ENCODE results near the gene TCF7L2.

The TCF7L2 gene

DNA sequence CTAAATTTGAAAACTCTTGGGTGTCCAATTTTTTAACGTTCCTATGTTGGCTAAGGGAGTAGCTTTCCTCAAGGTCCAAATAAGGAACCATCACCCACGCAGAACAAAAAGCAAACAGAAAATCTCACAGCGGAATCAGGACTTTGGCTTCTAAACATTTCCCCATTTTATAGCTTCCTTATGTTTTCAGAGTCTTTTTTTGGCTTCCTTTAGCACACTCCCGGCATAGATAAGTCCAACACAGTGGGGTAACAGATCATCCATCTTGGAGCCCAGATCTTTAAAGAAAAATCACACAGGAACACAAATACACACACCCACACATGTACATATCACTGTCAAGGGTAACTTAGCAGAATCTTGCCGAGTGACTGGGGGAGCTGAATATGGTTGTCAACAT, 4.2 kb upstream of the TCF7L2 start:
- no peaks in the 10 kb centered on the region for H3K36me3 ChIP-seq (ENCODE audit: control insufficient read depth in 1 of 2, insufficient read depth in 2 of 2, low read length in 2 of 2)
- H3K27me3 ChIP-seq (ENCODE audit: control insufficient read depth in 1 of 2, insufficient read depth in 2 of 2, low read length in 2 of 2) = no peaks in the 10 kb centered on the region
- no peak overlapping the region for H3K27ac ChIP-seq (ENCODE audit: low read depth, low read length)
- H3K9ac ChIP-seq (ENCODE audit: low read depth in 1 of 2, low read length in 2 of 2) = no peak overlapping the region
- H3K4me3 ChIP-seq (ENCODE audit: low read depth in 1 of 2, low read length in 2 of 2) = no peak overlapping the region
- H3K4me1 ChIP-seq (ENCODE audit: control insufficient read depth in 1 of 2, insufficient read depth in 2 of 2, low read length in 2 of 2) = peaks cover 17 to 38% of the 10 kb centered on the region in 2 donors
- no peaks in the 10 kb centered on the region for H3K9me3 ChIP-seq (ENCODE audit: control insufficient read depth in 1 of 2, low read length in 2 of 2)

DNA sequence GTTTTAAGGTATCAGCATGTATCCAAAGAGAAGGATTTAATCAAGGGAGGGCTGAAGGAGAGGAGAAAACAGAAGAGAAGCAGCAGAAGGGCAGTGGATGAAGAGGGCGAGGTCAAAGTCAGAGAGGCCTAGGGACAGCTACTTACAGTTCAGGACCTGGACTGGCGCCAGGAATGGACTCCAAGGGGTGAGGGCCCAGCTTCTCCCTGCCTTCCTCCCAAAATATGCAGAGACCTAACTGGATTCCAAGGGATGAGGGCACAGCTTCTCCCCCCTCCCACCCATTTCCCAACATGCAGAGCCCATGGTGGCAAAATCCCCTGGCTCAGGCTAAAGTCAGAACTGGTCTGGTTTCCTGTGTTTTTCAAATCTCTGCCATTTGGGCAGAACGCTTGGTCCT, 3.4 kb upstream of the TCF7L2 start:
- Histone ChIP-seq H3K4me3 (ENCODE audit: low read depth in 1 of 2, low read length in 2 of 2) (no peak overlapping the region), H3K4me1 (ENCODE audit: control insufficient read depth in 1 of 2, insufficient read depth in 2 of 2, low read length in 2 of 2) (peaks cover 17 to 38% of the 10 kb centered on the region in 2 donors), H3K27ac (ENCODE audit: low read depth, low read length) (no peak overlapping the region), H3K9me3 (ENCODE audit: control insufficient read depth in 1 of 2, low read length in 2 of 2) (no peaks in the 10 kb centered on the region), H3K9ac (ENCODE audit: low read depth in 1 of 2, low read length in 2 of 2) (no peak overlapping the region), H3K36me3 (ENCODE audit: control insufficient read depth in 1 of 2, insufficient read depth in 2 of 2, low read length in 2 of 2) (no peaks in the 10 kb centered on the region), H3K27me3 (ENCODE audit: control insufficient read depth in 1 of 2, insufficient read depth in 2 of 2, low read length in 2 of 2) (no peaks in the 10 kb centered on the region)

DNA sequence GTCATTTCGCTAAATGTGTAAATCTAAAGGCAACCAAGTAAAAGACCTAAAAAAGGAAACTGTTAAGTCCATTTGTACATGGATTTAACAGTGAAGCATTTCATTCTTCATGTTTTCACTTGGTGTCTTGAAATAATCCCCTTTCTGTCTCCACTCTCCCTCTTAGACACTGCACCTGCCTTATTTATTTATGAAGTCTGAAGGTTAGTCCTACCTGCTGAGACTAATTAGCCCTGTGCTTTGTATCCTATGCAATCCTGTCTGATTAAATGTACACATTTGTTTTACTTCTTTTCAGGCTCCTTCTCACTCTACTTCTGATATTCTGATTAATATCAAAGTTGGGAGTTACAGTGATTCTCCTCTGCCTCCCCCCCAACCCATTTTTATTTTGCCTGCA, 1.9 kb upstream of the TCF7L2 start:
- H3K9me3 ChIP-seq (ENCODE audit: control insufficient read depth in 1 of 2, low read length in 2 of 2) = no peaks in the 10 kb centered on the region
- peak overlapping the region; percentile 68 to 77 for H3K9ac ChIP-seq (ENCODE audit: low read depth in 1 of 2, low read length in 2 of 2)

DNA sequence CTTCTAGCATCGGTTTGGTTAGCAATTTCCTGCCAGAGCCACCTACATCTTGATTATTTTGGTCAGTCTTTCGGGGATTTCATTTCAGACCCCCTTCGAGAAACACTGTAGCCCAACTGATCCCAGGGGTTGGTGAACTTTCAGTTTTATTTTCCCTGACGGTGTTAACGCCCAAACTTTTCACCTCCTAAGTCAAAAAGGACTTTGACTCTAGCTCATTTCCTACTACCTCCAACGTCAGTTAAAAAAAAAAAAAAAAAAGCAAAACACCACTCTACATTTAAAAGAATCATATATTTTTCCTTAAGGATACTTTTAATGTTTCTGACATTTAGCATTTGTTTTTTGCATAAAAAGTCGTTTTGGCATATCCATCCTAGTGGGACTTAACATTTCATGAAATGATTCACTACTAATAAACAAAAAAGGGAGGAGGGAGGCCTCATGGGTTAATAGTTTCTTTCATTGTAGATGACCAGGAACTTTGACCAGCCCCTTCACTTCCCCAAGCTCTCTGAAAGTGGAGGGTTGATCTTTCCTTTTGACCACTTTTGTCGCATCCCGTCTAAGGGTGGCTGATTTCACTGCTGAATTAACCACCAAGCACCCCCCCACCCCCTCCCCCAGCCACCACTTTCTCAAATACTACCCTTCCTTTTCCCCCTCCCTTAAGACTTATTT, 764 bp upstream of the TCF7L2 start:
- Histone ChIP-seq H3K27ac (ENCODE audit: low read depth, low read length) (peak overlapping the region; percentile 87), H3K4me1 (ENCODE audit: control insufficient read depth in 1 of 2, insufficient read depth in 2 of 2, low read length in 2 of 2) (peaks cover 26 to 38% of the 10 kb centered on the region in 2 donors), H3K36me3 (ENCODE audit: control insufficient read depth in 1 of 2, insufficient read depth in 2 of 2, low read length in 2 of 2) (no peaks in the 10 kb centered on the region), H3K27me3 (ENCODE audit: control insufficient read depth in 1 of 2, insufficient read depth in 2 of 2, low read length in 2 of 2) (no peaks in the 10 kb centered on the region), H3K9ac (ENCODE audit: low read depth in 1 of 2, low read length in 2 of 2) (peak overlapping the region; percentile 68 to 77), H3K9me3 (ENCODE audit: control insufficient read depth in 1 of 2, low read length in 2 of 2) (no peaks in the 10 kb centered on the region), H3K4me3 (ENCODE audit: low read depth in 1 of 2, low read length in 2 of 2) (peak overlapping the region; percentile 53 to 68)

More for the DNA sequence above, 1.9 kb upstream of the TCF7L2 start:
- H3K4me1 ChIP-seq (ENCODE audit: control insufficient read depth in 1 of 2, insufficient read depth in 2 of 2, low read length in 2 of 2) = peaks cover 17 to 38% of the 10 kb centered on the region in 2 donors
- peak overlapping the region; percentile 74 for H3K27ac ChIP-seq (ENCODE audit: low read depth, low read length)
- peak overlapping the region; percentile 53 to 68 for H3K4me3 ChIP-seq (ENCODE audit: low read depth in 1 of 2, low read length in 2 of 2)
- no peaks in the 10 kb centered on the region for H3K27me3 ChIP-seq (ENCODE audit: control insufficient read depth in 1 of 2, insufficient read depth in 2 of 2, low read length in 2 of 2)
- H3K36me3 ChIP-seq (ENCODE audit: control insufficient read depth in 1 of 2, insufficient read depth in 2 of 2, low read length in 2 of 2) = no peaks in the 10 kb centered on the region

DNA sequence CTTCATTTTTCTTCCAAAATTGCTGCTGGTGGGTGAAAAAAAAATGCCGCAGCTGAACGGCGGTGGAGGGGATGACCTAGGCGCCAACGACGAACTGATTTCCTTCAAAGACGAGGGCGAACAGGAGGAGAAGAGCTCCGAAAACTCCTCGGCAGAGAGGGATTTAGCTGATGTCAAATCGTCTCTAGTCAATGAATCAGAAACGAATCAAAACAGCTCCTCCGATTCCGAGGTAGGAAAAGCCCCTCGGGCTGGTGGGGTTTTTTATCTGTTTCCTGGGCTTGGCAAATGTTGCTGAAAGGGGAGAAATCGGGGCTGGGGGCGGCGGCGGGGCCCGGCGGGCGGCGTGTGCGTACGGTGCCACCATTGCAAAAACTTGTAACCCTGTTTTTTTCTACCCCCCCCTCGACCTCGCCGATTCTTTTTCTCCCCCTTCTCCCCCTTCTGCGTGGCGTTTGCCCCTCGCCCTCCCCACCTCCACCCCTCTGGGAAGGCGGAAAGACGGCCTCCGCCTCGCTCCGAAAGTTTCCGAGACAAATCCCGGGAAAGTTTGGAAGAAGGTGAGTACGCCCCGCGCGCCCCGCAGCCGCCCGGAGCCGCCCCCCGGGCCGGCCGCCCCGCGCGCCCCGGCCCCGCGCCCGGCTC, 789 bp downstream of the TCF7L2 start:
- Histone ChIP-seq H3K4me3 (ENCODE audit: low read depth in 1 of 2, low read length in 2 of 2) (peak overlapping the region; percentile 85 to 93), H3K36me3 (ENCODE audit: control insufficient read depth in 1 of 2, insufficient read depth in 2 of 2, low read length in 2 of 2) (no peaks in the 10 kb centered on the region), H3K4me1 (ENCODE audit: control insufficient read depth in 1 of 2, insufficient read depth in 2 of 2, low read length in 2 of 2) (peaks cover 31 to 35% of the 10 kb centered on the region in 2 donors), H3K27ac (ENCODE audit: low read depth, low read length) (peak overlapping the region; percentile 89), H3K9me3 (ENCODE audit: control insufficient read depth in 1 of 2, low read length in 2 of 2) (no peaks in the 10 kb centered on the region), H3K27me3 (ENCODE audit: control insufficient read depth in 1 of 2, insufficient read depth in 2 of 2, low read length in 2 of 2) (no peaks in the 10 kb centered on the region), H3K9ac (ENCODE audit: low read depth in 1 of 2, low read length in 2 of 2) (peak overlapping the region; percentile 55 to 82)

DNA sequence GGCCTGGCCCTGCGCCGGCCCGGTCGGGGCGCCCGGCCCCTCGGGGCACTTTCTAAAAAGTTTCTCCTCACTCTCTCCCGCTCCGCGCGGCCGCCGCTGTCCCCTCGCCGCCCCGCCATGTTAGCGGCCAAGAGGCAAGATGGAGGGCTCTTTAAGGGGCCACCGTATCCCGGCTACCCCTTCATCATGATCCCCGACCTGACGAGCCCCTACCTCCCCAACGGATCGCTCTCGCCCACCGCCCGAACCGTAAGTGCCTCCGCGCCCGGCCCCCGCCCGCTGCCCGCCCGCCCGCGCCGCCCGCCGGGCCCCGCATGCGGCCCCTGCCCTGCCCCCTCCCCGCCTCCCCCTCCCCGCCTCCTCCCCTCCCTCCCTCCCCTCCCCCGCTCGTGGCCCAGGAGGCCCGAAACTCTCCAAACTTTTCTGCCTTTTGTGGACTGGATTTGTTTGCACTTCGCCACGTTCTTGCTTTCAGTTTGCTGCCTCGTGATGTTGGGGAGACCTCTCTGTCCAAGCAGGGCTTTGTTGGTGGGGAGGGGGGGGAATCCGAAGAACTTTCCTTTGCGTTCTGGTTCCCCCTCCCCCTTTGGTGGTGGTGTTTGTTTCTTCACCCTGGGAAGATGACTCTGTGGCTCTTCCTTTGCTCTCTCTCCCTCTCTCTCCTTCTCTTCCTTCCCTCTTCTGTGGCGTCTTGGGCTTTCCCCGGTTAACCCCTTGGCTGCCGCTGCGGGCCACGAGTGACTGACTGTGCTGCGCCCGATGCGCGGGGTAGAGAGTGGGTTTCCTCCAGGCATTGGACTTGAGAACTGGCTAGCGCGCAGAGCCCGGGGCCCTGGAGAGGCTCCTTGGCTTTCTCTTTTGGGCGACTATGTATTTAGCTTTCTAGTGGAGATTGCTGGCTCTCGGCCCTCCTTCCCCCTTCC, 1.6 kb downstream of the TCF7L2 start:
- Histone ChIP-seq H3K4me1 (ENCODE audit: control insufficient read depth in 1 of 2, insufficient read depth in 2 of 2, low read length in 2 of 2) (peaks cover 31 to 34% of the 10 kb centered on the region in 2 donors), H3K4me3 (ENCODE audit: low read depth in 1 of 2, low read length in 2 of 2) (peak overlapping the region; percentile 85 to 97), H3K27me3 (ENCODE audit: control insufficient read depth in 1 of 2, insufficient read depth in 2 of 2, low read length in 2 of 2) (no peaks in the 10 kb centered on the region)

DNA sequence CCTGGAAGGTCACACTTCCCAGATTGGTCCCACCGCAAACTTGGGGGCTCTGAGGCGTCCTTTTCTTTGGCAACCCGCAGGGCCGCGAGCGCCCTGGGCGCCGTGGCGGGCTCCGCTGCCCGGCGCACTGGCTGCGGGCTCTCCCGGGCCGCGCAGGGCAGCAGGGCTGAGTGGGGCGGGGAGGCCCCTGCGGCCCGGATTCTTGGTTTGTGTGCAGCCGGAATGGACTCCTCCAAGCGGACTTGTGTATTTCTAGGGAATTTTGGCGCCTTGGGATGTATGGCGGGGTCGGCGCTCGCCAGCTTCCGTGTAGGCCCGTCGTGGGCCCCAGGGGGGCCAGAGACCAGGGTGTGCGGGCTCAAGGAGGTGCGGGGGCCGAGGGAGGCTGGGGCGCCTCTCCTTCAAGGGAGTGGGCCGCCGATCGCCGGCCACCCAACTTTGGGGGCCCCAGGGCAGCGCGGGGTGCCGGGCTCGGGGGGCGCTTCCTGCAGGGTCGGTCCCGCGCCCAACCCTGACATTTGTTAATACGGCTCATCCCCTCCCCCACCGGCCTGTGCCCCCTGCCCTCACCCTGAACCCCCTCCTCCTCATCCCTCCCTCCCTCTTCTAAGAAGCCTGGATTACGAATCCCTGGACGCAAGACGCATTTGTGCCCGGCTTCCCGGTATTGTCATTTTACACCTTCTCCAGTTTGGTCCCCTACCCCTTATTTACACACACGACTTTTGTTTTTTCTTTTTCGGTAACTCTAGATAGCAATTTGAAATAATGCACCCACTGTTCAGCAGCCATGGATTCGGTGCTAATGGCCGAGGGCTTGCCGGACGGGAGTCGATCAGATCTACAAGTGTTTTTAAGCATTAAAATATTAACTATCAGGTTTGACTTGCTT, 2.5 kb downstream of the TCF7L2 start:
- H3K9ac ChIP-seq (ENCODE audit: low read depth in 1 of 2, low read length in 2 of 2) = peak overlapping the region; percentile 95
- no peaks in the 10 kb centered on the region for H3K27me3 ChIP-seq (ENCODE audit: control insufficient read depth in 1 of 2, insufficient read depth in 2 of 2, low read length in 2 of 2)
- H3K9me3 ChIP-seq (ENCODE audit: control insufficient read depth in 1 of 2, low read length in 2 of 2) = no peaks in the 10 kb centered on the region
- peaks cover 36 to 37% of the 10 kb centered on the region in 2 donors for H3K4me1 ChIP-seq (ENCODE audit: control insufficient read depth in 1 of 2, insufficient read depth in 2 of 2, low read length in 2 of 2)
- no peaks in the 10 kb centered on the region for H3K36me3 ChIP-seq (ENCODE audit: control insufficient read depth in 1 of 2, insufficient read depth in 2 of 2, low read length in 2 of 2)
- H3K27ac ChIP-seq (ENCODE audit: low read depth, low read length) = peak overlapping the region; percentile 95
- peak overlapping the region; percentile 85 to 97 for H3K4me3 ChIP-seq (ENCODE audit: low read depth in 1 of 2, low read length in 2 of 2)

More for the DNA sequence above, 1.6 kb downstream of the TCF7L2 start:
- no peaks in the 10 kb centered on the region for H3K36me3 ChIP-seq (ENCODE audit: control insufficient read depth in 1 of 2, insufficient read depth in 2 of 2, low read length in 2 of 2)
- H3K9ac ChIP-seq (ENCODE audit: low read depth in 1 of 2, low read length in 2 of 2) = peak overlapping the region; percentile 95
- H3K9me3 ChIP-seq (ENCODE audit: control insufficient read depth in 1 of 2, low read length in 2 of 2) = no peaks in the 10 kb centered on the region
- H3K27ac ChIP-seq (ENCODE audit: low read depth, low read length) = peak overlapping the region; percentile 95

DNA sequence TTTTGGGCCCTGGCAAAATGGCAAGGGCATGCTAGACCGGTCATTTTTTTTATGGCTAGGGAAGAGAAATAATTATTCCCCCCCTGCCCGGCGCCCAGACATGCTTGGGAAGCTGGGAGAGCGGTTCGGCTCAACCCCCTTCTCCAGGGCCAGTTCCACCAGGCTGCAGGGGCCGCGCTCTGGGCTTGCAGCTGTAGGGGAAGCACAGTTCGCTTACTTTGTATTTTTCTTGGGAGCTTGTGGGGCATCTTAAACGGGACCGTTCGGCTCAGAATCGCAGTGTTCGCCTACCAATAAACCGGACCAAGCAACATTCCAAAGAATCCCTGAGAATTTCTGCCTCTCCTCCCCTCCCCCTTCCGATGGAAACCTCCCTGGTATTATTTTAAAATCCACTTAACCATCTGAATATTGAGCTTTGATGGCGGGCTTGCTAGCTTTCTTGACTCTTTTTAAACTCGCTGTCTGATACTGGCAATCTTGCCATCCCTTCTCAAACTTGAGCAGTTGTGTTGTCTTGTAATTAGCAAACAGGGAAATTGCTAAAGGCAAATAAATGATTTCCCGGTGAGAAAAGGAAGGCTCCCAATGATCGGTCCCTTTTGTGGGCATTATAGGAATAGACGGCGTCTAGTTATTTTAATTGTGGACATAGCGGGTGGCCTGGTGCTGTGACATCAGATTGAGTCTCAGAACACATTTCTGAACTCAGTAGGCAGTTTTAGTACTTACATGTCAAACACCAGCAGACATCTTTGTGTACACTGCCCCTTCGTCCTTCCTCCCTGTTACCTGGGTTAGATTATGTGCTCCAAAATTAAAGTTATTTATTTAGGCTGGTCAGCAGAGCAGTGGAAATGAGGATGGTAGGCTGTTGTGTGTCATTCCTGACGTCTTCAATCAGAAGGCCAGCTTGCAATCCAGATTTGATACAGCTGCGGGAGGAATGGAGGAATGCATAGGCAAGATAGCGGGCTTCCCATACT, 3.4 kb downstream of the TCF7L2 start:
- Histone ChIP-seq H3K27me3 (ENCODE audit: control insufficient read depth in 1 of 2, insufficient read depth in 2 of 2, low read length in 2 of 2) (no peaks in the 10 kb centered on the region), H3K4me1 (ENCODE audit: control insufficient read depth in 1 of 2, insufficient read depth in 2 of 2, low read length in 2 of 2) (peaks cover 36 to 37% of the 10 kb centered on the region in 2 donors), H3K9me3 (ENCODE audit: control insufficient read depth in 1 of 2, low read length in 2 of 2) (no peaks in the 10 kb centered on the region), H3K4me3 (ENCODE audit: low read depth in 1 of 2, low read length in 2 of 2) (peak overlapping the region; percentile 85 to 97), H3K36me3 (ENCODE audit: control insufficient read depth in 1 of 2, insufficient read depth in 2 of 2, low read length in 2 of 2) (no peaks in the 10 kb centered on the region), H3K9ac (ENCODE audit: low read depth in 1 of 2, low read length in 2 of 2) (peak overlapping the region; percentile 95), H3K27ac (ENCODE audit: low read depth, low read length) (peak overlapping the region; percentile 95)
